Right lobe of liver (tissue), 6 donors: ENCODE data around the gene TTC8. TPM values are rescaled to one million over a fixed set of nuclear protein-coding genes. Genes with fewer than 3 reads are reported as not detected.

Source experiments
- ATAC-seq, 4 donors: fragments of 200-7000 bp; cut with Tn5 transposase; one replicate each; pipeline ENCODE4 v1.9.1; 2020; ENCODE audit warnings: mild to moderate bottlenecking in 4 of 4, moderate library complexity in 4 of 4
- DNase-seq, 3 donors: peaks; one replicate each; pipeline ENCODE4 v3.0.0-alpha.2; 2020
- H3K27ac ChIP-seq, 3 donors: fragments of 200-600 bp; one replicate each; pipeline ENCODE4 v1.8.0; 2022
- H3K27me3 ChIP-seq, 2 donors: fragments of 200-600 bp; one replicate each; pipeline ENCODE4 v1.8.0; 2022
- H3K36me3 ChIP-seq, 4 donors: fragments of 200-600 bp; sonication (generic) in 1 of 4; one replicate each; pipeline versions ENCODE4 v1.5.1 to v1.8.0; 2017 to 2022; ENCODE audit warnings: control low read depth in 1 of 4
- H3K4me1 ChIP-seq, 4 donors: fragments of 200-600 bp; sonication (generic) in 1 of 4; one replicate each; pipeline versions ENCODE4 v1.5.1 to v1.8.0; 2017 to 2022; ENCODE audit warnings: control low read depth in 1 of 4
- H3K4me3 ChIP-seq, 3 donors: fragments of 200-600 bp; one replicate each; pipeline ENCODE4 v1.8.0; 2022
- H3K9me3 ChIP-seq, 4 donors: fragments of 200-600 bp; sonication (generic) in 1 of 4; one replicate each; pipeline versions ENCODE4 v1.5.1 to v1.8.0; 2017 to 2022; ENCODE audit warnings: control low read depth in 1 of 4
- POLR2A ChIP-seq: fragments of 450-650 bp; IDR thresholded peaks from one replicate; pipeline ENCODE4 v1.6.1; 2017; ENCODE audit warnings: antibody characterized with exemption, mild to moderate bottlenecking
- WGBS: methylation state at CpG from one replicate; pipeline ENCODE4 v1.1.6; 2018; ENCODE audit warnings: low coverage, low lambda C conversion rate; ENCODE audit not compliant: insufficient coverage; ENCODE audit errors: missing lambda C conversion rate; 5-methylcytosine and 5-hydroxymethylcytosine counted together
- intact Hi-C, 2 donors: fragments of 100-400 bp; cut with DNase I; formaldehyde crosslinking; loops; one replicate each; pipeline versions ENCODE4 v1.11.2 to v1.14.1; 2022
- total RNA-seq, 6 experiments: library from RNA; depleted of rRNA in 2 of 6; stranded (reverse); fragments of >200 nt in 2 of 6; fragmentation: NEBNext Ultra II Directional in 3 of 6; extraction: Animal tissue kit (Norgen Biotek cat#: 25700) in 3 of 6; gene quantifications; one replicate each; pipeline versions ENCODE4 v1.1.0 to v1.2.4, GENCODE V29; 2016 to 2023
- TF ChIP-seq, protein P1 (sequence below), 4 donors: fragments of 200-600 bp in 3 of 4; fragments of 450-650 bp in 1 of 4; IDR thresholded peaks; one replicate each; pipeline versions ENCODE4 v1.5.1 to v1.8.0; 2016 to 2022; ENCODE audit warnings: antibody characterized with exemption in 4 of 4, mild to moderate bottlenecking in 2 of 4
- donor health status: DM: no; HTN: yes; CAD: no.
- donor health status: DM: no; HTN: no; CAD: no.
- donor health status: DM: no; HTN: no; CAD: no.
- donor health status: DM: no; HTN: yes; CAD: no.
- donor health status: DM: no; HTN: yes; CAD: no.

The TTC8 gene
- total RNA-seq, 6 experiments from 2014 or later: 6.9 to 25.0 (median 11.1) TPM

DNA sequence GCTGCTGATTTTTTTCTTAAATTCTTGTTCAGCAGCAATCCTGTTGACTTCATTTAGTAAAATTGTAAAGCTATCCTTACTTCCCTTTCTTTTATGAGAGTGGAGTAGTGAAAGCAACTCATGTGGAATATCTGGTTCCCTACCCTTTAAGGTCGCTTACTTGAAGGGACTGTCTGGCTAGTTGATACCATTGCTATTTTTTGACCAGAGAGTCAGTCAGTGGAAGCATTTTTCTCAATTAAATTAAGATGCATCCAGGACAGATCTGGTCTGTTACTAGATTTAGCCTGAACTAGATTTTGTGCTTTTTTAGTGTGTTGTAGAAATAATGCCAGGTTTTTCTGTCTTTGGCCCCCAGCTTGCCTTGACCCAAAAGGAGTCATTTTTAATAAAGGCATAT lies 18.0 kb downstream of the TTC8 start:
- Histone ChIP-seq H3K4me1 (no peaks in the 10 kb centered on the region), H3K36me3 (peaks cover 0 to 5% (median 2%) of the 10 kb centered on the region in 4 donors), H3K27ac (no peak overlapping the region), H3K9me3 (no peaks in the 10 kb centered on the region), H3K27me3 (no peaks in the 10 kb centered on the region), H3K4me3 (no peak overlapping the region)
- ATAC-seq (no peak), DNase-seq (no peak)
- WGBS: 91% methylated on average over 1 of the region's 1 CpG
- intact Hi-C loops: no loop called here
- TF ChIP-seq, protein P1, sequence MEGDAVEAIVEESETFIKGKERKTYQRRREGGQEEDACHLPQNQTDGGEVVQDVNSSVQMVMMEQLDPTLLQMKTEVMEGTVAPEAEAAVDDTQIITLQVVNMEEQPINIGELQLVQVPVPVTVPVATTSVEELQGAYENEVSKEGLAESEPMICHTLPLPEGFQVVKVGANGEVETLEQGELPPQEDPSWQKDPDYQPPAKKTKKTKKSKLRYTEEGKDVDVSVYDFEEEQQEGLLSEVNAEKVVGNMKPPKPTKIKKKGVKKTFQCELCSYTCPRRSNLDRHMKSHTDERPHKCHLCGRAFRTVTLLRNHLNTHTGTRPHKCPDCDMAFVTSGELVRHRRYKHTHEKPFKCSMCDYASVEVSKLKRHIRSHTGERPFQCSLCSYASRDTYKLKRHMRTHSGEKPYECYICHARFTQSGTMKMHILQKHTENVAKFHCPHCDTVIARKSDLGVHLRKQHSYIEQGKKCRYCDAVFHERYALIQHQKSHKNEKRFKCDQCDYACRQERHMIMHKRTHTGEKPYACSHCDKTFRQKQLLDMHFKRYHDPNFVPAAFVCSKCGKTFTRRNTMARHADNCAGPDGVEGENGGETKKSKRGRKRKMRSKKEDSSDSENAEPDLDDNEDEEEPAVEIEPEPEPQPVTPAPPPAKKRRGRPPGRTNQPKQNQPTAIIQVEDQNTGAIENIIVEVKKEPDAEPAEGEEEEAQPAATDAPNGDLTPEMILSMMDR (IDR thresholded peaks at IDR 0.05): no peak
- no peak for TF ChIP-seq POLR2A

DNA sequence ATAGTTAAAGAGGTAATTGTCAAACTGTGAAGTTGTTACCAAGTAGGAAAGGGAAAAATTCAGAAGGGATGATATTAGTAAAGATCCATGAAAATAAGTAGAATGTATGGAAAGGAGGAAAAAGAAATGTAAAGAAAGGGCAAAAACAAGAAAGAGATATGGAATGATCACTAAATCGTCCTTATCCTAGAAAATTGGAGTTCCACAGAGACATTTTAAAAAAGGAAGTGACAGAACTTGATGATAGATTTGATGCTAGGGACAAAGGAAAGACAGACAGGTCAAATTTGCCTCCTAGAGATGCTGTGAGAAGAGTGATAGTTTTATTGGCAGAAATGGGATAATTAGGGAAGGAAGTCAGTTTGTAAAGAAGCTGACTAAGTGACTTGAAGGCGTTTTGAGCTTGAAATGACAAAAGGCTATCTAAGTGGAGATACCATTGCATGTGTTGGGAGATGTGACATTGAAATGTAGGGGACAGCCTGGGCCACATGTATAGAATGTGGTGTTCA lies 20.6 kb downstream of the TTC8 start:
- Histone ChIP-seq H3K27ac (no peak overlapping the region), H3K4me1 (no peaks in the 10 kb centered on the region), H3K36me3 (peaks cover 0 to 5% (median 2%) of the 10 kb centered on the region in 4 donors), H3K4me3 (no peak overlapping the region), H3K27me3 (no peaks in the 10 kb centered on the region), H3K9me3 (no peaks in the 10 kb centered on the region)
- TF ChIP-seq POLR2A: no peak
- TF ChIP-seq, protein P1 (IDR thresholded peaks at IDR 0.05): no peak
- WGBS: 63% methylated on average over 2 of the region's 2 CpGs
- ATAC-seq (no peak), DNase-seq (no peak)
- intact Hi-C loops: no loop called here

DNA sequence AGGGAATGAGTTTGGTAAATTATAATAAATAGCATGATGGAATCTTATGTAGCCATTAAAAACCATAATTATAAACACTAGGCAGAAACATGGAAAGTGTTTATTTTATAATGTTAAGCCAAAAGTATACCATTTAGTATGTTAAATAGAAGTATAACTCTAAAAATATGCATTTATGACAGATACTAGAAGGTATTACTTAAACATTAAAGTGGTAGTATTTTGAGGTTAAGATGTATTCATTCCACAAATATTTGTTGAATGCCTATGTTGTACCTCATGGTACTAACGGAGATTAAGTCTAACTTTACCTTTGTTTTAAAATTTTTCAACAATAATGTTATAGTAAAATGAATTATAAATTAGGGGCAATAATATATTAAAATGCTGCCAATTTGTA lies 24.1 kb downstream of the TTC8 start:
- WGBS: 100% methylated on average over 1 of the region's 1 CpG
- DNase-seq (no peak), ATAC-seq (no peak)
- Histone ChIP-seq H3K27me3 (no peaks in the 10 kb centered on the region), H3K9me3 (no peaks in the 10 kb centered on the region), H3K27ac (no peak overlapping the region), H3K4me3 (no peak overlapping the region), H3K4me1 (no peaks in the 10 kb centered on the region), H3K36me3 (peaks cover 0 to 8% (median 0%) of the 10 kb centered on the region in 4 donors)
- TF ChIP-seq, protein P1 (IDR thresholded peaks at IDR 0.05): no peak
- intact Hi-C loops: no loop called here

DNA sequence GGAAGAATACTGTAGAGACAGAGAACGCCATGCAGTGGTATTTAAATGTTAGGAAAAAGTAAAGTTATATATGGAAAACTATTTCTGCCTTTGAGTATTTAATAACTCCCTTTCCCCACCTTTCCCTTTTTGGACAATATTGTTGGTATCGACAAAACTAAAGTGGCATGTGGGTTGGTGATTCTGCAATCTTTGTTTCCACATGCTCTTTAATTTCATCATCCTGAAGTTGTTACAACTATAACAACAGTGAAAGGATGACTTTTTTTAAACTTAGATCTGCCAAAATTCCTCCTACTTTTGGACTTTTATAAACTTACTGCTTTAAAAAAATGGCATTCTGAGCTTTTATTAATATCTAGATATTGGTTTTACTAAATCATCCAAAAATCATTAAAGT lies 25.3 kb downstream of the TTC8 start:
- no peak for TF ChIP-seq POLR2A
- TF ChIP-seq, protein P1 (IDR thresholded peaks at IDR 0.05): no peak
- H3K9me3 ChIP-seq: no peaks in the 10 kb centered on the region
- 38% methylated on average over 2 of the region's 2 CpGs for WGBS
- H3K4me1 ChIP-seq: no peaks in the 10 kb centered on the region
- H3K4me3 ChIP-seq: no peak overlapping the region
- intact Hi-C loops: no loop called here
- DNase-seq: no peak
- H3K36me3 ChIP-seq: peaks cover 0 to 9% (median 0%) of the 10 kb centered on the region in 4 donors
- no peaks in the 10 kb centered on the region for H3K27me3 ChIP-seq
- no peak overlapping the region for H3K27ac ChIP-seq
- ATAC-seq: peak in 1 of 4 donors; percentile 63

DNA sequence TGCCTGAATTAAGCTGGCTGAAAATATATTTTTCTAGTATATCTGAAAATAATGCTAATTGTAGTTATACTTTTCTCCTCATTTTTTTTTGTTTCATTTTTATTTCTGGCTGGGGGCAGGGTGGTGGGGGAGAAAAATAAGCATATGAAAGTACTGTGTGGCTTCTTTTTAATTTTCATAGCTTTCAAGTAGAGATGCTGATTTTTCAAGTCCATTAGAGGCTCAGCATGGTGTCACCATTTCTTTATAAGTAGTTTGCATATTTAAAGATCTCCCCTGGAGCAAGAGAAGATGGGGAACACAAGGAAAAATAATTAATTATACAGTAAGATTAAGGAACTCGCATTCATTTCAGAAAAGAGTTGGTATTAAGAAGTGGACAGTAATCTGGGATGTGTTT lies 27.1 kb downstream of the TTC8 start:
- Histone ChIP-seq H3K9me3 (no peaks in the 10 kb centered on the region), H3K27me3 (no peaks in the 10 kb centered on the region), H3K4me1 (no peaks in the 10 kb centered on the region), H3K27ac (no peak overlapping the region), H3K36me3 (peaks cover 0 to 9% (median 0%) of the 10 kb centered on the region in 4 donors), H3K4me3 (no peak overlapping the region)
- TF ChIP-seq, protein P1 (IDR thresholded peaks at IDR 0.05): no peak
- no peak for TF ChIP-seq POLR2A
- 100% methylated on average over 1 of the region's 1 CpG for WGBS
- DNase-seq (no peak), ATAC-seq (no peak)
- intact Hi-C loops: no loop called here
